PFSK-1 (cell line): Measurements from ENCODE around the gene HSDL2.

Experiments
- POLR2AphosphoS5 ChIP-seq: IDR thresholded peaks from 2 replicates; pipeline ENCODE4 v1.6.1; 2012; ENCODE audit warnings: low read depth, mild to moderate bottlenecking, control low read depth, low read length, moderate library complexity
- TAF1 ChIP-seq: IDR thresholded peaks from 2 replicates; pipeline ENCODE4 v1.6.1; 2012; ENCODE audit warnings: low read length, control low read depth, borderline replicate concordance; ENCODE audit not compliant: insufficient read depth

GRCh38 chr9:112375361-112375760, 4.5 kb upstream of the HSDL2 start:
- TF ChIP-seq POLR2AphosphoS5: no peak
- no peak for TF ChIP-seq TAF1
